Fibroblast of upper back skin (primary cell): ENCODE measurements around the gene LOC101059915.

ENCODE experiments used
- DNase-seq: peaks from one replicate; pipeline ENCODE4 v3.0.0-alpha.2; 2013

Gene LOC101059915

GRCh38 chrX:71667328-71668247 is at the start of gene LOC101059915:
Gene LOC101059915, plus strand, starts transcription at chrX:71667546.
- no peak for DNase-seq

- DNase-seq, result no peak
Measured at GRCh38 chrX:71617742-71618141, 49.6 kb upstream of the LOC101059915 start.

DNA sequence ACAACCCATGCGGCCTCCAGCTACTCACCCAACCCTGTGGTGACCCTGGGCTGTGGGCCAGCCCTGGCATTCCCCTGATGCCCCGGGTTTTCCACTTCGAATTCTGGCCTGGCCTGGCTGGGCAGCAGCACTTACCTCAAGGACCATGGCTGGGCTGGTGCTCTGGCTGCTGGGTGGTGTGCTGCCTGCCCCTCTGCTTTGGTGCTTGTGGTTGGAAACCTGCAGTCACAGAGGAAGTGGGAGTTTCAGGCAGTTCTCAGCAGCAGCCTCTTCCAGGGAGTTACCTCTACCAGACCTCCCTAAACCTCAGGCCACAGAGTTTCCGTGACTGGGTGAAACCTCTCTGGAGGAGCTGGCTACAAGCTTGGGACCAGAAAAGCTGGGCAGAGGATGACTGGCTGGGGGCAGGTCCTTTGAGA is 49.0 kb upstream of the LOC101059915 start, which contains the start of gene CXCR3:
Gene CXCR3, minus strand, starts transcription at position 209 of the 419 bp plus-strand sequence. Its CDS starts 62 bp downstream, at position 147.
- no peak for DNase-seq

DNA sequence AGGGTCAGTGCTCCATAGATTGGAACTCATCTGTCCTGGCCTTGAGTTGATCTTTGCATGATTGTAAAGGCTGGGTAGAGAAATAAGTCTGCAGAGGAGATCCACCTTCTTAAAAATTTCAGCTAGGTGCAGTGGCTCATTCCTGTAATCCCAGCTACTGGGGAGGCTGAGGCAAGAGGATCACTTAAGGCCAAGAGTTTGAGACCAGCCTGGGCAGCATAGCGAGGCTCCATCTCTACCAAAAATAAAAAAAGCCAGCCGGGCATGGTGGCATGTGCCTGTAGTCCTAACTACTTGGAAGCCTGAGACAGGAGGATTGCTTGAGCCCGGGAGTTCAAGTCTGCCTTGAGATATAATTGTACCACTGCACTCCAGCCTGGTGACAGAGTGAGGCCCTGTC is 48.6 kb upstream of the LOC101059915 start:
- DNase-seq, result no peak

GRCh38 chrX:71619193-71619592 is 48.2 kb upstream of the LOC101059915 start:
- no peak for DNase-seq

DNA sequence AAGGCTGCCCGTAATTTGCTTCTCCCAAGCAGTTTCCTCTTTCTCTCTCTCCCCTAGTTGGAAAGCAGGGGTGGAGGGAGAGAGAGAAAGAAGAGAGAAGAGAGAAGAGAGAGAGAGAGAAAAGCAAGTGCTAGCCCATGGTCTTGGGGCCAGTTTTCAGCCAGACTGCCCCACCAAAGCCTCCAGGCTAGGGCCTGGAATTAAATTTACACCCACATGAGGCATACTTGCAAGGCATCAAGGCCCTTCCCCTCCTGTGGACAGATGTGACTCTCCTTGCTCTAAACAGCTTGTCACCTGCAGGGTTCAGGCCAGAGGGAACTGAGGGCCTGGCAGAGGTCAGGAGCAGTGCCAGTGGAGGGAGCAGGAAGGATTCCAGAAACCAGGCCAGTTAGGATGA is 47.4 kb upstream of the LOC101059915 start:
- DNase-seq, result no peak

GRCh38 chrX:71621603-71622002 is 45.7 kb upstream of the LOC101059915 start:
- DNase-seq, result no peak

- DNase-seq, result no peak
Measured at GRCh38 chrX:71622032-71622575, 45.2 kb upstream of the LOC101059915 start.

- DNase-seq, result peak; percentile 73
Measured at GRCh38 chrX:71622576-71623450, 44.5 kb upstream of the LOC101059915 start.

- no peak for DNase-seq
Measured at GRCh38 chrX:71623714-71624113, 43.6 kb upstream of the LOC101059915 start.

DNA sequence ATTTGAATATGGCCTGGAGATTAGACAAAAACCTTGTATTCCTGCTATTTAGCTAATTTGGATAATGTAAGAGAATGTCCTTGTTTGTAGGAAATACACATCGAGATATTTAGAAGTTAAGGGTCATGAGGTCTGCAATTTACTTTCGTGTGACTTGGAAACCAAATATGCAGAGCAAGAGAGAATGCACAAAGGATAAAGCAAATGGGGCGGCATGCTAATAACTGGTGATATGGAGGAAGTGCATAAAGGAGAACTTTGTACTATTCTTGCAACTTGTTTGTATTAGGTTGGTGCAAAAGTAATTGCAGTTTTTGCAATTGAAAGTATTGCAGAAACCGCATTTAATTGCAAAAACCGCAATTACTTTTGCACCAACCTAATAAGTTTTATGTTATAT is 41.9 kb upstream of the LOC101059915 start:
- no peak for DNase-seq

DNA sequence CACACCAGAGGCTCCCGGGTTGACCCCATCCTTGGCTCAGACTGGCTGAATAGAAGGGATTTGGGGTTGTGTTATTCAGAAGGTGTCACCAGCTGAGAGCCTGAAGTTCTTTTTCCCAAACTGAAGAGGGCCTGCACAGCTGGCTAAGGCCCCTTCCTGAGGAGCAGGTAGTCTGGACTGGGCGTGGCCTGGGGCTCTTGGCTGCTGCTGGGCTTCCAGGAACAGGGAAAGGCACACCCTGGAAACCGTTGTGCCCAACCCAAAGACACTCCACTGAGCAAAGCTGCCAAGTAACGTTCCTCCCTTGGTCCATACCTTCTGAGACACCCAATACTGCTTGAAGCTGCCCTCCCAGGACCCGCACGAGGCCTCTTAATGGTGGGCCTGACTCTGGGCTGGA is 40.8 kb upstream of the LOC101059915 start:
- DNase-seq, result no peak

DNA sequence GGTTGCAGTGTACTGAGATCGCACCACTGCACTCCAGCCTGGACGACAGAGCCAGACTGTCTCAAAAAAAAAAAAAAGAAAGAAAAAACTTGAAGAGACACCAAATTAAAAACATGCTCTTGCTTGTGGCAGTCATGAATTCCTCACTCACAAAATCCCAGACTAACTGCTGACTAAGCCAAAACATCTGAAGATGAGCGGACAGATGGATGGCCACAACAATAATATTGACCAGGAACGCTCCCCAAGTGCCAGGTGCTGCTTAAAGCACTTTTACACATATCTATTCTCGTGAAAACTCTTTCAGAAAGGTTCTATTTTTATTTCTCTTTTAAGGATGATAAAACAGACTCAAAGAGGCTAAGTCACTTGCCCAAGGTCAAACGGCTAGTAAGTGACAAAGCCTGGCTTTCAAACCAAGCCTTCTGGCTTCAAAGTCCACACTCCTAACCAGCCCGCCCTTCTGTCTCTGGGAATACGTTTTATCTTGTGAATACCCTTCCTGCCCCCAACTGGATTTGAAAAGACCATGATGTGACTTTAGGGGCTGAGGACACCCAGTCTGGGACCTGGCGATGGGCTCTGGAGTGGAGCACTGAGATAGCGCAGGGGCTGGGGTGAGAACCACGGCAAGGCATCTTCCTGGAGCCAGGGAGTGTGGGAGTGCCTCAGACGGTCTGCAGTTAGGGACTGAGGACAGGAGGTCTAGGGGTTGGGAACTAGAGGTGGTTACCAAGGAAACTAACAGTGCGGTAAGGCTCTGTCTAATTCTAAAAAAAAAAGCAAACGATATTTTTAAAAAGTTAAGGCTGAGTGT is 39.5 kb upstream of the LOC101059915 start:
- DNase-seq, result peak; percentile 24

GRCh38 chrX:71629467-71629866 is 37.9 kb upstream of the LOC101059915 start:
- no peak for DNase-seq

- DNase-seq, result no peak
Measured at GRCh38 chrX:71632923-71633657, 34.3 kb upstream of the LOC101059915 start.

DNA sequence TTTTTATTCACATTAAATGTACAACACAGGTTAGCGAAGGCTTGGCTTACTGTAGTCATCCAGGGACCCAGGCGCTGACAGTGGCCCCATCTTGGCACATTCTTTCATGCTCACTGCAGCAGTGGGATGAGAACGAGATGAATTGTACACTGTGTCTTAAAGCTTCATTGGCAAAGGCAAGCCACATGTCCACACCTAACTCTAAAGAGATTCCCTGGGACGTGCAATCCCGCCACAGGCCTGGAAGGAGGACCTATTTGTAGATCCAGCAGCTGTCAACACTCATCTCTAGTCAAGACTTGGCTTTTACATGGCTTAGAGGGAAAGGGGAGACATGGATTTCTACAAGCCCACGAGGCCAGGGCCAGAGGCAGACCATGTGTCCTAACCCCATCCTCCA is 33.0 kb upstream of the LOC101059915 start:
- no peak for DNase-seq

GRCh38 chrX:71636438-71637252 is 30.7 kb upstream of the LOC101059915 start:
- no peak for DNase-seq

GRCh38 chrX:71637253-71637618 is 30.1 kb upstream of the LOC101059915 start:
- DNase-seq, result no peak

DNA sequence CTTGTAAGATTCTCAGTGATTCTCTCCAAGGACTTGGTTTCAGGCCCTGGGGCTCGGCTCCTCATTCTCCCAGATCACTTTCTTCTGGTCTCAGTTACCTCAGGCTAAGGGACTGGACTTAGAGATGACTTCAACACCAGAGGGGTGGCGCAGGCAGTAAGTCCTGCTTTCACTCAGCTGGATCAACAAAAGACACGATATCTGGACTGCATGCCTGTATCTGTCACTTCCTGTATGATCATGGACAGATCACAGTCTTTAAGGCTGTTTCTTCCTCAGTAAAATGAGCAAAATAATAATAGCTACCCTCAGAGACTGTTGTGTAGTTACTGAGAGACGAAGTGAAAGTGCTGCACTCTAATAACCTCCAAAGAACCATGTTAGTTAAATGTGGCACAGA is 29.5 kb upstream of the LOC101059915 start:
- no peak for DNase-seq

GRCh38 chrX:71638409-71638808 is 28.9 kb upstream of the LOC101059915 start:
- no peak for DNase-seq

DNA sequence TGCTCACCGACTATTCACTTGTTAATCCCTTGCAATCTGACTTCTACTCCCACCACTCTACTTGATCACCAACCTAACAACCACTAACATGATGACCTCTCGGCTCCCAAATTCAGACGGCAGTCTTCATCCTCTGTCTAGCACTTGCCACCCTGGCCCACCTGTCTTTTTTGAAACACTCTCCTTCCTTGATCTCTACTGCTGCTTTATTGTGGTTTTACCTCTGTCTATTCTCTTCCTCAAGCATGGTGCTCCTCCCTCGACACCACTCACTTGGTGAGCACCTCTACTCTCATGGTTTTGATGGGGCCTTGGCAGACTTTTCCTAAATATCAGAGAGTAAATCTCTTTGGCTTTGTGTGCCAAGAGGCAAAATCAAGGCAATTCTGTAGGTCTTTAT is 27.3 kb upstream of the LOC101059915 start:
- DNase-seq, result no peak
